ENCODE results near the gene SEZ6. TPM values are rescaled to one million over a fixed set of nuclear protein-coding genes. Genes with fewer than 3 reads are reported as not detected.

Gene SEZ6
- under 1 TPM in 3 of 4 donors, not detected in 1; 0.36 to 0.99 (median 0.41) TPM for total RNA-seq
- polyA plus RNA-seq = under 1 TPM in 1 of 3 donors, not detected in 2; 0.67 TPM

GRCh38 chr17:29005936-29006511, at the start of gene SEZ6:
Gene SEZ6, minus strand, starts transcription at chr17:29006033. Its CDS starts 164 bp downstream, at chr17:29005869.
- H3K27ac ChIP-seq = no peak within 1 kb of the TSS
- no peak for DNase-seq
- peaks cover 0 to 14% (median 12%) of the 10 kb centered on the region in 4 donors for H3K4me1 ChIP-seq
- TF ChIP-seq CTCF (IDR thresholded peaks at IDR 0.05) (peak in 1 of 4 experiments; percentile 27), POLR2AphosphoS5 (IDR thresholded peaks at IDR 0.05) (no peak), EP300 (IDR thresholded peaks at IDR 0.05) (no peak), POLR2A (IDR thresholded peaks at IDR 0.05) (no peak)
- peaks cover 19 to 54% (median 30%) of the 10 kb centered on the region in 3 donors for H3K27me3 ChIP-seq
- 4 to 6% methylated on average over 43 of the region's 43 CpGs for WGBS, 2 donors
- H3K9me3 ChIP-seq = no peaks in the 10 kb centered on the region
- intact Hi-C loops (cut with DNase I) = no loop called here
- H3K4me3 ChIP-seq = peak within 1 kb of the TSS in 2 of 4 donors; percentile 11 to 26
- no peaks in the 10 kb centered on the region for H3K36me3 ChIP-seq

GRCh38 chr17:29054835-29055234, 49.0 kb upstream of the SEZ6 start:
- WGBS, 2 donors = 69 to 76% methylated on average over 10 of the region's 10 CpGs
- no peak overlapping the region for H3K27ac ChIP-seq
- H3K4me3 ChIP-seq = no peak overlapping the region
- H3K9me3 ChIP-seq = no peaks in the 10 kb centered on the region
- peaks cover 0 to 5% (median 0%) of the 10 kb centered on the region in 4 donors for H3K4me1 ChIP-seq
- TF ChIP-seq POLR2AphosphoS5 (IDR thresholded peaks at IDR 0.05) = no peak
- no peak for TF ChIP-seq POLR2A (IDR thresholded peaks at IDR 0.05)
- no peak for TF ChIP-seq CTCF (IDR thresholded peaks at IDR 0.05)
- no peak for TF ChIP-seq EP300 (IDR thresholded peaks at IDR 0.05)
- H3K36me3 ChIP-seq = no peaks in the 10 kb centered on the region
- no peaks in the 10 kb centered on the region for H3K27me3 ChIP-seq
- intact Hi-C loops (cut with DNase I) = no loop called here
- no peak for DNase-seq

- H3K27ac ChIP-seq = no peak overlapping the region
- intact Hi-C loops (cut with DNase I) = no loop called here
- H3K36me3 ChIP-seq = no peaks in the 10 kb centered on the region
- H3K9me3 ChIP-seq = no peaks in the 10 kb centered on the region
- DNase-seq = no peak
- H3K4me1 ChIP-seq = no peaks in the 10 kb centered on the region
- TF ChIP-seq POLR2AphosphoS5 (IDR thresholded peaks at IDR 0.05) (no peak), EP300 (IDR thresholded peaks at IDR 0.05) (no peak), CTCF (IDR thresholded peaks at IDR 0.05) (no peak), POLR2A (IDR thresholded peaks at IDR 0.05) (no peak)
- WGBS, 2 donors = 83 to 84% methylated on average over 6 of the region's 6 CpGs
- no peak overlapping the region for H3K4me3 ChIP-seq
- H3K27me3 ChIP-seq = no peaks in the 10 kb centered on the region
Observed at GRCh38 chr17:29051731-29052130, 45.9 kb upstream of the SEZ6 start.

GRCh38 chr17:29051194-29051593, 45.4 kb upstream of the SEZ6 start:
- Histone ChIP-seq H3K9me3 (no peaks in the 10 kb centered on the region), H3K27me3 (no peaks in the 10 kb centered on the region), H3K4me3 (no peak overlapping the region), H3K4me1 (no peaks in the 10 kb centered on the region), H3K27ac (no peak overlapping the region), H3K36me3 (no peaks in the 10 kb centered on the region)
- intact Hi-C loops (cut with DNase I) = no loop called here
- 86 to 87% methylated on average over 12 of the region's 12 CpGs for WGBS, 2 donors
- TF ChIP-seq POLR2A (IDR thresholded peaks at IDR 0.05) = no peak
- no peak for DNase-seq

- intact Hi-C loops (cut with DNase I) = no loop called here
- no peak overlapping the region for H3K4me3 ChIP-seq
- 85 to 89% methylated on average over 5 of the region's 5 CpGs for WGBS, 2 donors
- H3K36me3 ChIP-seq = no peaks in the 10 kb centered on the region
- DNase-seq = no peak
- no peaks in the 10 kb centered on the region for H3K9me3 ChIP-seq
- H3K4me1 ChIP-seq = no peaks in the 10 kb centered on the region
- H3K27me3 ChIP-seq = no peaks in the 10 kb centered on the region
- no peak for TF ChIP-seq EP300 (IDR thresholded peaks at IDR 0.05)
- no peak for TF ChIP-seq POLR2A (IDR thresholded peaks at IDR 0.05)
- no peak for TF ChIP-seq POLR2AphosphoS5 (IDR thresholded peaks at IDR 0.05)
- TF ChIP-seq CTCF (IDR thresholded peaks at IDR 0.05) = no peak
- no peak overlapping the region for H3K27ac ChIP-seq
Observed at GRCh38 chr17:29050176-29050575, 44.3 kb upstream of the SEZ6 start.
